HG02759 (cell line): ENCODE results near the gene KRTAP1-1.
"Not testable (repeated sequence)": the region's sequence is repeated elsewhere in the genome, so short reads cannot be mapped to it uniquely, and the experiment has no call there.

Experiments used
- ATAC-seq: cut with Tn5 transposase; IDR thresholded peaks from one replicate; pipeline ENCODE4 v1.9.1; 2021; ENCODE audit warnings: mild to moderate bottlenecking, moderate library complexity; ENCODE audit not compliant: unreplicated experiment

KRTAP1-1 gene

GRCh38 chr17:41013181-41013580, 28.1 kb downstream of the KRTAP1-1 start:
- no peak for ATAC-seq

GRCh38 chr17:41012326-41013120, 28.7 kb downstream of the KRTAP1-1 start:
- no peak for ATAC-seq

- ATAC-seq: no peak
Measured at GRCh38 chr17:41010441-41010840, 30.8 kb downstream of the KRTAP1-1 start.

GRCh38 chr17:41009936-41010335, 31.3 kb downstream of the KRTAP1-1 start:
- no peak for ATAC-seq

- ATAC-seq: no peak
Measured at GRCh38 chr17:41009301-41009760, 31.9 kb downstream of the KRTAP1-1 start.

- no peak for ATAC-seq
Measured at GRCh38 chr17:41008811-41009210, 32.4 kb downstream of the KRTAP1-1 start, which contains the start of gene KRTAP3-1. Gene KRTAP3-1, minus strand, starts transcription at chr17:41009128. Its CDS starts 54 bp downstream, at chr17:41009074.

GRCh38 chr17:41004397-41004796, 36.9 kb downstream of the KRTAP1-1 start:
- no peak for ATAC-seq

GRCh38 chr17:41003926-41004325, 37.3 kb downstream of the KRTAP1-1 start:
- no peak for ATAC-seq

GRCh38 chr17:41002814-41003213, 38.4 kb downstream of the KRTAP1-1 start:
- no peak for ATAC-seq

- ATAC-seq: no peak
Measured at GRCh38 chr17:41001795-41002194, 39.5 kb downstream of the KRTAP1-1 start.

GRCh38 chr17:40999563-40999962, 41.7 kb downstream of the KRTAP1-1 start, which contains the start of gene KRTAP3-2:
Gene KRTAP3-2, minus strand, starts transcription at chr17:40999906. Its CDS starts 53 bp downstream, at chr17:40999853.
- ATAC-seq: not testable (repeated sequence)

- ATAC-seq: no peak
Measured at GRCh38 chr17:40997361-40997760, 43.9 kb downstream of the KRTAP1-1 start.

- ATAC-seq: no peak
Measured at GRCh38 chr17:40996829-40997228, 44.4 kb downstream of the KRTAP1-1 start.

- ATAC-seq: no peak
Measured at GRCh38 chr17:40995116-40995515, 46.1 kb downstream of the KRTAP1-1 start.

GRCh38 chr17:40993839-40994238, 47.4 kb downstream of the KRTAP1-1 start, which contains the start of gene KRTAP3-3:
Gene KRTAP3-3, minus strand, starts transcription at chr17:40994164. Its CDS starts 67 bp downstream, at chr17:40994097.
- ATAC-seq: no peak

GRCh38 chr17:40993084-40993483, 48.2 kb downstream of the KRTAP1-1 start:
- ATAC-seq: no peak

- no peak for ATAC-seq
Measured at GRCh38 chr17:40992666-40993065, 48.6 kb downstream of the KRTAP1-1 start.
